Measurements from ENCODE around the gene ZNF582.

DNA sequence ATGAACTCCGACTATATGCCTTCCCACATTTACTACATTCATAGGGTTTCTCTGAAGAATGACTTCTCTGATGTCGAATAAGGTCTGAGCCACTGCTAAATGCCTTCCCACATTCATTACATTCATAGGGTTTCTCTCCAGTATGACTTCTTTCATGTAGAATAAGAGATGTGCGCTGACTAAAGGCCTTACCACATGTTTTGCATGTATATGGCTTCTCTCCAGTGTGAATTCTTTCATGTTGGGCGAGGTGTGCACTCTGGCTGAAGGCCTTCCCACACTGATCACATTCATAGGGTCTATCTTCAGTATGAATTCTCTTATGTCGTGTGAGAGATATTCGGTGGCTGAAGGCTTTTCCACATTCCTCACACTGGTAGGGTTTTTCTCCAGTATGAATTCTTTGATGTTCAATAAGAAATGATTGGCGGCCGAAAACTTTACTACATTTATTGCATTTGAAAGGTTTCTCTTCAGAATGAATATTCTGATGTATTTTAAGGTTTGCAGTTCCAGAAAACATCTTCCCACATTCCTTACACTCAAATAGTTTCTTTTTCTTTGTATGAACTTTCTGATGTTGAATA lies 48.0 kb upstream of the ZNF582 start:
- TF ChIP-seq, protein P1, sequence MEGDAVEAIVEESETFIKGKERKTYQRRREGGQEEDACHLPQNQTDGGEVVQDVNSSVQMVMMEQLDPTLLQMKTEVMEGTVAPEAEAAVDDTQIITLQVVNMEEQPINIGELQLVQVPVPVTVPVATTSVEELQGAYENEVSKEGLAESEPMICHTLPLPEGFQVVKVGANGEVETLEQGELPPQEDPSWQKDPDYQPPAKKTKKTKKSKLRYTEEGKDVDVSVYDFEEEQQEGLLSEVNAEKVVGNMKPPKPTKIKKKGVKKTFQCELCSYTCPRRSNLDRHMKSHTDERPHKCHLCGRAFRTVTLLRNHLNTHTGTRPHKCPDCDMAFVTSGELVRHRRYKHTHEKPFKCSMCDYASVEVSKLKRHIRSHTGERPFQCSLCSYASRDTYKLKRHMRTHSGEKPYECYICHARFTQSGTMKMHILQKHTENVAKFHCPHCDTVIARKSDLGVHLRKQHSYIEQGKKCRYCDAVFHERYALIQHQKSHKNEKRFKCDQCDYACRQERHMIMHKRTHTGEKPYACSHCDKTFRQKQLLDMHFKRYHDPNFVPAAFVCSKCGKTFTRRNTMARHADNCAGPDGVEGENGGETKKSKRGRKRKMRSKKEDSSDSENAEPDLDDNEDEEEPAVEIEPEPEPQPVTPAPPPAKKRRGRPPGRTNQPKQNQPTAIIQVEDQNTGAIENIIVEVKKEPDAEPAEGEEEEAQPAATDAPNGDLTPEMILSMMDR (IDR thresholded peaks at IDR 0.05; ENCODE audit: low read length): no peak
- no peak for TF ChIP-seq EZH2phosphoT487 (IDR thresholded peaks at IDR 0.05; ENCODE audit: low read length)
